ENCODE results near the gene CAP2. TPM values are rescaled to one million over a fixed set of nuclear protein-coding genes. Genes with fewer than 3 reads are reported as not detected.
"Not testable (repeated sequence)": the region's sequence is repeated elsewhere in the genome, so short reads cannot be mapped to it uniquely, and the experiment has no call there.

CAP2 gene
- total RNA-seq, 1 experiment from 2014 or later = 11.5 TPM

DNA sequence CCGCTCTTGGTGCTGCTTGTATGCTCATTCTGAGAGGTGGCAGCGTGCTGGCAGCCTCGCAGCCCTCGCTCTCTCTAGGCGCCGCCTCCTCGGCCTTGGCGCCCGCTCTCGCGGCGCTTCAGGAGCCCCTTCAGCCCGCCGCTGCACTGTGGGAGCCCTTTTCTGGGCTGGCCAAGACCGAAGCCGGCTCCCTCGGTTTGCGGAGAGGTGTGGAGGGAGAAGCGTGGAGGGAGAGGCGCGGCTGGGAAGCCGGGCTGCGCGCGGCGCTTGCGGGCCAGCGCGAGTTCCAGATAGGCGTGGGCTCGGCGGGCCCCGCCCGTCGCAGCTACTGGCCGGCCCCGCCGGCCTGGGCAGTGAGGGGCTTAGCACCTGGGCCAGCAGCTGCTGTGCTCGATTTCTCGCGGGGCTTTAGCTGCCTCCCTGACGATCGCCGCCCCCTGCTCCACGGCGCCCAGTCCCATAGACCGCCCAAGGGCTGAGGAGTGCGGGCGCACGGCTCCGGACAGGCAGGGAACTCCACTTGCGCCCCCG, 187.2 kb downstream of the CAP2 start:
- no peak overlapping the region for H3K27ac ChIP-seq (ENCODE audit: insufficient read length, low read depth, low read length)
- no peak overlapping the region for H2BK5ac ChIP-seq (ENCODE audit: insufficient read length, low read length)
- H3K23me2 ChIP-seq (ENCODE audit: insufficient read length, low read depth, low read length, poor library complexity, severe bottlenecking) = peaks cover 3% of the 10 kb centered on the region
- no peak overlapping the region for H2BK15ac ChIP-seq (ENCODE audit: low read depth, low read length)
- TF ChIP-seq, protein P1, sequence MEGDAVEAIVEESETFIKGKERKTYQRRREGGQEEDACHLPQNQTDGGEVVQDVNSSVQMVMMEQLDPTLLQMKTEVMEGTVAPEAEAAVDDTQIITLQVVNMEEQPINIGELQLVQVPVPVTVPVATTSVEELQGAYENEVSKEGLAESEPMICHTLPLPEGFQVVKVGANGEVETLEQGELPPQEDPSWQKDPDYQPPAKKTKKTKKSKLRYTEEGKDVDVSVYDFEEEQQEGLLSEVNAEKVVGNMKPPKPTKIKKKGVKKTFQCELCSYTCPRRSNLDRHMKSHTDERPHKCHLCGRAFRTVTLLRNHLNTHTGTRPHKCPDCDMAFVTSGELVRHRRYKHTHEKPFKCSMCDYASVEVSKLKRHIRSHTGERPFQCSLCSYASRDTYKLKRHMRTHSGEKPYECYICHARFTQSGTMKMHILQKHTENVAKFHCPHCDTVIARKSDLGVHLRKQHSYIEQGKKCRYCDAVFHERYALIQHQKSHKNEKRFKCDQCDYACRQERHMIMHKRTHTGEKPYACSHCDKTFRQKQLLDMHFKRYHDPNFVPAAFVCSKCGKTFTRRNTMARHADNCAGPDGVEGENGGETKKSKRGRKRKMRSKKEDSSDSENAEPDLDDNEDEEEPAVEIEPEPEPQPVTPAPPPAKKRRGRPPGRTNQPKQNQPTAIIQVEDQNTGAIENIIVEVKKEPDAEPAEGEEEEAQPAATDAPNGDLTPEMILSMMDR (conservative IDR thresholded peaks at IDR 0.05) = no peak
- DNase-seq = peak; percentile 46
- peaks cover 9% of the 10 kb centered on the region; the same call in 1 of the 2 replicates for H3K27me3 Mint-ChIP-seq (ENCODE audit: low read depth)
- H3K4me3 Mint-ChIP-seq = peak overlapping the region; percentile 51 to 60; a peak in 4 of 5 replicates
- H3T11ph ChIP-seq (ENCODE audit: low read length) = no peak overlapping the region
- H3K23ac ChIP-seq (ENCODE audit: insufficient read length, low read depth, low read length) = no peak overlapping the region
- no peak overlapping the region for H2AK5ac ChIP-seq (ENCODE audit: insufficient read length, low read length)
- H2BK120ac ChIP-seq (ENCODE audit: low read depth, low read length, poor library complexity, severe bottlenecking) = no peak overlapping the region
- H3K4ac ChIP-seq (ENCODE audit: low read depth, low read length) = no peak overlapping the region
- no peaks in the 10 kb centered on the region for H3K27me3 ChIP-seq (ENCODE audit: insufficient read depth, low read length)
- no peak overlapping the region for H2BK20ac ChIP-seq (ENCODE audit: low read depth, low read length, poor library complexity, severe bottlenecking)
- no peak overlapping the region for H3K27ac Mint-ChIP-seq
- 0 out of 4 replicates have a peak, but pooled peaks cover 0 to 2% of the 10 kb centered on the region in 2 experiments for H3K4me1 Mint-ChIP-seq
- WGBS (ENCODE audit: extremely low coverage, insufficient read length, low lambda C conversion rate) = no CpG with 5 or more reads among the region's 53 CpGs
- H3K9ac ChIP-seq (ENCODE audit: extremely low read depth, insufficient read length, low read length) = no peak overlapping the region
- H4K20me1 ChIP-seq (ENCODE audit: control insufficient read depth, insufficient read depth, insufficient read length) = no peaks in the 10 kb centered on the region
- no peak overlapping the region for H4K5ac ChIP-seq (ENCODE audit: insufficient read length, low read depth, low read length)
- peaks cover 18 to 31% of the 10 kb centered on the region in 2 experiments for H3K9me3 Mint-ChIP-seq
- no peaks in the 10 kb centered on the region for H3K79me2 ChIP-seq (ENCODE audit: insufficient read depth, low read length)
- H4K91ac ChIP-seq (ENCODE audit: insufficient read length, low read depth, low read length) = no peak overlapping the region
- H3K56ac ChIP-seq (ENCODE audit: insufficient read length, low read depth, low read length) = no peak overlapping the region
- no peaks in the 10 kb centered on the region for H3K4me1 ChIP-seq (ENCODE audit: insufficient read depth, low read length)
- no peak overlapping the region for H3K18ac ChIP-seq (ENCODE audit: insufficient read length, low read depth, low read length)
- H3K9me3 ChIP-seq (ENCODE audit: control insufficient read depth, low read depth, low read length) = no peaks in the 10 kb centered on the region
- no peak overlapping the region for H3K4me2 ChIP-seq (ENCODE audit: insufficient read depth, insufficient read length, low read length)
- H3K14ac ChIP-seq (ENCODE audit: insufficient read depth, low read length) = peak overlapping the region; percentile 24; the same call in 1 of the 2 replicates
- no peak overlapping the region for H4K8ac ChIP-seq (replicated peaks; ENCODE audit: insufficient read length, low read depth, low read length)
- H3K36me3 Mint-ChIP-seq (ENCODE audit: insufficient read depth in 1 of 3, low read depth in 3 of 3) = peaks cover 6 to 12% (median 10%) of the 10 kb centered on the region in 3 experiments
- no peak overlapping the region for H2BK12ac ChIP-seq (ENCODE audit: insufficient read length, low read depth, low read length)
- no peaks in the 10 kb centered on the region for H3K79me1 ChIP-seq (ENCODE audit: insufficient read depth, low read depth, low read length, poor library complexity, severe bottlenecking)
- no peak overlapping the region for H2AFZ ChIP-seq (ENCODE audit: low read length)

DNA sequence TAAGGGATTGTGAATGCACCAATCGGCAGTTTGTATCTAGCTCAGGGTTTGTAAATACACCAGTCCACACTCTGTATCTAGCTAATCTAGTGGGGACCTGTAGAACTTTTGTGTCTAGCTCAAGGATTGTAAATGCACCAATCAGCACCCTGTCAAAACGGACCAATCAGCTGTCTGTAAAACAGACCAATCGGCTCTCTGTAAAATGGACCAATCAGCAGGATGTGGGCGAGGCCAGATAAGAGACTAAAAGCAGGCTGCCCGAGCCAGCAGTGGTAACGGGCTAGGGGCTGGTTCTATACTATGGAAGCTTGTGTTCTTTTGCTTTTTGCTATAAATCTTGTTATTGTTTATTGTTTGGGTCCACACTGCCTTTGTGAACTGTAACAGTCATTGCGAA, 187.9 kb downstream of the CAP2 start:
- not testable (repeated sequence) for H3K27me3 Mint-ChIP-seq (ENCODE audit: low read depth)

More for the DNA sequence above, 187.9 kb downstream of the CAP2 start:
- not testable (repeated sequence) for H3K9ac ChIP-seq (ENCODE audit: extremely low read depth, insufficient read length, low read length); H4K20me1 ChIP-seq (ENCODE audit: control insufficient read depth, insufficient read depth, insufficient read length); H3T11ph ChIP-seq (ENCODE audit: low read length); H2BK12ac ChIP-seq (ENCODE audit: insufficient read length, low read depth, low read length); DNase-seq; H2AK5ac ChIP-seq (ENCODE audit: insufficient read length, low read length); H2AFZ ChIP-seq (ENCODE audit: low read length); H3K23ac ChIP-seq (ENCODE audit: insufficient read length, low read depth, low read length); H3K27ac ChIP-seq (ENCODE audit: insufficient read length, low read depth, low read length); H4K8ac ChIP-seq (replicated peaks; ENCODE audit: insufficient read length, low read depth, low read length); H3K18ac ChIP-seq (ENCODE audit: insufficient read length, low read depth, low read length); H3K79me2 ChIP-seq (ENCODE audit: insufficient read depth, low read length); H3K27me3 ChIP-seq (ENCODE audit: insufficient read depth, low read length); H3K56ac ChIP-seq (ENCODE audit: insufficient read length, low read depth, low read length); H3K14ac ChIP-seq (ENCODE audit: insufficient read depth, low read length); H2BK15ac ChIP-seq (ENCODE audit: low read depth, low read length); H4K91ac ChIP-seq (ENCODE audit: insufficient read length, low read depth, low read length); H3K4ac ChIP-seq (ENCODE audit: low read depth, low read length); H4K5ac ChIP-seq (ENCODE audit: insufficient read length, low read depth, low read length); H3K27ac Mint-ChIP-seq; H3K4me1 Mint-ChIP-seq; H3K4me2 ChIP-seq (ENCODE audit: insufficient read depth, insufficient read length, low read length); H3K4me1 ChIP-seq (ENCODE audit: insufficient read depth, low read length); H2BK5ac ChIP-seq (ENCODE audit: insufficient read length, low read length); H3K23me2 ChIP-seq (ENCODE audit: insufficient read length, low read depth, low read length, poor library complexity, severe bottlenecking); H3K79me1 ChIP-seq (ENCODE audit: insufficient read depth, low read depth, low read length, poor library complexity, severe bottlenecking); H2BK20ac ChIP-seq (ENCODE audit: low read depth, low read length, poor library complexity, severe bottlenecking); H3K9me3 ChIP-seq (ENCODE audit: control insufficient read depth, low read depth, low read length); H2BK120ac ChIP-seq (ENCODE audit: low read depth, low read length, poor library complexity, severe bottlenecking)
- no CpG with 5 or more reads among the region's 7 CpGs for WGBS (ENCODE audit: extremely low coverage, insufficient read length, low lambda C conversion rate)
- peak overlapping the region; percentile 39 to 48; a peak in 4 of 5 replicates for H3K4me3 Mint-ChIP-seq
- peaks cover 6 to 12% (median 10%) of the 10 kb centered on the region in 3 experiments for H3K36me3 Mint-ChIP-seq (ENCODE audit: insufficient read depth in 1 of 3, low read depth in 3 of 3)
- H3K9me3 Mint-ChIP-seq = peaks cover 17 to 26% of the 10 kb centered on the region in 2 experiments
